Measurements from ENCODE around the gene C9orf50.
"Not testable (repeated sequence)": the region's sequence is repeated elsewhere in the genome, so short reads cannot be mapped to it uniquely, and the experiment has no call there.

The C9orf50 gene

GRCh38 chr9:129620669-129621295, at the start of gene C9orf50:
Gene C9orf50, minus strand, starts transcription at chr9:129621101. Its CDS starts 527 bp downstream, at chr9:129620574.
- no peak for FAIRE-seq
- no peak for DNase-seq (ENCODE audit: insufficient read length, low spot score)

GRCh38 chr9:129669946-129670345, 49.0 kb upstream of the C9orf50 start:
- DNase-seq (ENCODE audit: insufficient read length, low spot score) = no peak
- no peak for FAIRE-seq

GRCh38 chr9:129669141-129669718, 48.3 kb upstream of the C9orf50 start:
- no peak for FAIRE-seq

GRCh38 chr9:129667850-129668249, 46.9 kb upstream of the C9orf50 start:
- DNase-seq (ENCODE audit: insufficient read length, low spot score) (no peak), FAIRE-seq (no peak)

More at GRCh38 chr9:129669141-129669718, 48.3 kb upstream of the C9orf50 start:
- no peak for DNase-seq (ENCODE audit: insufficient read length, low spot score)

- DNase-seq (ENCODE audit: insufficient read length, low spot score) = no peak
- no peak for FAIRE-seq
These were observed 46.5 kb upstream of the C9orf50 start for GRCh38 chr9:129667378-129667777.

GRCh38 chr9:129666575-129666974, 45.7 kb upstream of the C9orf50 start:
- no peak for FAIRE-seq
- no peak for DNase-seq (ENCODE audit: insufficient read length, low spot score)

- no peak for DNase-seq (ENCODE audit: insufficient read length, low spot score)
- FAIRE-seq = no peak
These were observed 45.1 kb upstream of the C9orf50 start for GRCh38 chr9:129665814-129666520.

GRCh38 chr9:129665389-129665775, 44.5 kb upstream of the C9orf50 start, which contains the start of gene PRRX2:
Gene PRRX2, plus strand, starts transcription at chr9:129665647. Its CDS starts 221 bp downstream, at chr9:129665868.
- FAIRE-seq (peak; percentile 68), DNase-seq (ENCODE audit: insufficient read length, low spot score) (peak; percentile 43)

- FAIRE-seq = no peak
- no peak for DNase-seq (ENCODE audit: insufficient read length, low spot score)
These were observed 44.0 kb upstream of the C9orf50 start for GRCh38 chr9:129664746-129665388.

GRCh38 chr9:129662239-129662638, 41.3 kb upstream of the C9orf50 start:
- not testable (repeated sequence) for DNase-seq (ENCODE audit: insufficient read length, low spot score); FAIRE-seq

- no peak for FAIRE-seq
These were observed 40.1 kb upstream of the C9orf50 start for GRCh38 chr9:129661029-129661428.

GRCh38 chr9:129656795-129657390, 36.0 kb upstream of the C9orf50 start:
- FAIRE-seq = no peak

More at GRCh38 chr9:129661029-129661428, 40.1 kb upstream of the C9orf50 start:
- DNase-seq (ENCODE audit: insufficient read length, low spot score) = no peak

GRCh38 chr9:129655696-129656095, 34.8 kb upstream of the C9orf50 start:
- FAIRE-seq = no peak
- DNase-seq (ENCODE audit: insufficient read length, low spot score) = no peak

More at GRCh38 chr9:129656795-129657390, 36.0 kb upstream of the C9orf50 start:
- peak; percentile 20 for DNase-seq (ENCODE audit: insufficient read length, low spot score)

GRCh38 chr9:129655154-129655553, 34.3 kb upstream of the C9orf50 start:
- FAIRE-seq = no peak
- no peak for DNase-seq (ENCODE audit: insufficient read length, low spot score)

- DNase-seq (ENCODE audit: insufficient read length, low spot score) (no peak), FAIRE-seq (no peak)
These were observed 33.7 kb upstream of the C9orf50 start for GRCh38 chr9:129654554-129655040.

- no peak for DNase-seq (ENCODE audit: insufficient read length, low spot score)
- FAIRE-seq = no peak
These were observed 33.1 kb upstream of the C9orf50 start for GRCh38 chr9:129653823-129654553.

GRCh38 chr9:129650680-129651235, 29.9 kb upstream of the C9orf50 start:
- FAIRE-seq (no peak), DNase-seq (ENCODE audit: insufficient read length, low spot score) (no peak)

- no peak for FAIRE-seq
- no peak for DNase-seq (ENCODE audit: insufficient read length, low spot score)
These were observed 29.1 kb upstream of the C9orf50 start for GRCh38 chr9:129649726-129650679.

- no peak for DNase-seq (ENCODE audit: insufficient read length, low spot score)
- no peak for FAIRE-seq
These were observed 27.8 kb upstream of the C9orf50 start for GRCh38 chr9:129648764-129649115.
